ENCODE results near the gene IGSF6.
A peak's percentile ranks its signal among the peaks of the same experiment; 100 is the strongest.

Gene IGSF6

DNA sequence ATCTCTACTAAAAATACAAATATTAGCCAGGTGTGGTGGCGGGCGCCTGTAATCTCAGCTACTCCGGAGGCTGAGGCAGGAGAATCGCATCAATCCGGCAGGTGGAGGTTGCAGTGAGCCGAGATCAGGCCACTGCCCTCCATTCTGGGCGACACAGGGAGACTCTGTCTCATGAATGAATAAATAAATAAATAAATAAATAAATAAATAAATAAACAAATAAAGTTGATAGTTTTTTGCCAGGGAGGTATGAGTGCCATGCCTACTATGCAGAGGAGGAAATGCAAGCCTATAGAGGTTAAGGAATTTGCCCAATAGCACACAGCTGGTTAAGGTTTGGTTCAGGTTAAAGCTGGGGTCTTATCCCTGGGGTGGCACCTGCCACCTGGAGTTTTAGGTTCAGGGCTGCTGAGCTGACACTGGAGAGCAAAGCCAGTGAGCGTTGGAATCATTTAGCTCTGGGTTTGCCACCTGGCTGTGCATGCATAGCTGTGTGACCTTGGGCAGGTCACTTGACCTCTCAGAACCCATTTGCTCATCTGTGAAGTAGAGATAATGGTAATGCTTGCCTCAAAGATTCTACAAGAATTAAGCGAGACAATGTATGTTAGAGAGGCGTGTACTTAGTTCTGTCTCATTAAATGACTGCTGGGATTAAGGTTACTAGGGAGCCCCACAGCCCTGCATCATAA is 12.5 kb upstream of the IGSF6 start:
- no peak for TF ChIP-seq CTCF (IDR thresholded peaks at IDR 0.05; ENCODE audit: low read depth, low read length, missing control alignments)
- no peak overlapping the region for H3K4me3 ChIP-seq (replicated peaks; ENCODE audit: low read depth, low read length)
- no peak for DNase-seq (ENCODE audit: extremely low read depth, low read depth)

DNA sequence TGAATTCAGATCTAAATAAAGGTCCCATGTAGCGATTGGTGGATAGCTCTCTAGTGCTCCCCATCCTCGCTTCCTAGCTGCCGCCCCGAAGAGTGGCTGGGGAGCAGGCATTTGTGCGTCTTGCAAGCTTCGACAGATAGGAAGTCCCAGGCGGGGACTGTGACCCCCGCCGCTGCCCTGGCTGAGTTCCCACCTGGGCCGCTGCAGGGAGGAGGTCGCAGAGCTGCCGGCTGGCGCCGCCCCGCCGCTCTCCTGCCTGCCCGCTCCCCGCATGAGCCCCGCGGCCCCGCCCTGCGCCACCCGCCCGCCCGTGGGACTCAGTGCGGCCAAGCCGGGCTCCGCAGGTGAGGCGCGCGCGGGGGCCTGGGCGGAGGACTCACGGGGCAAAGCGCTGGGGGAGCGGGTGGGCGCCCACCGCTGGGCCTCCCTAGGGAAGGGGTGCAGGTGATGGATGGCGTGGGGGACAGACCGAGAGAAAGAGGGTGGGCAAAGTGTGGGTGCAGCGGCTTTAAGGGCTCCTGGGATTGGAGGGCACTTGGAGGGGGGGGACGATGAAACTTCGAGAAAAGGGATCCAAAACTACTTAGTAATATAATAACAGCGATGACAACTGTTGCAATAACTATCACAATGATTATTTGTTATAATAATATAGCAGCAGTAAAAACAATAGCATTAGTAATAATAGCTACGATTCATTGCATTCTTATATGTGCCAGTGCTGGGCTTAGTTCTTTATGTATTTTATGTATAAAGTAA is 11.7 kb upstream of the IGSF6 start, which contains the start of gene OTOA:
Gene OTOA, plus strand, starts transcription at position 80 of the 759 bp plus-strand sequence. CDS start 14,547 bp downstream, outside the sequence.
- no peak within 1 kb of the TSS for H3K4me3 ChIP-seq (replicated peaks; ENCODE audit: low read depth, low read length)
- TF ChIP-seq CTCF (IDR thresholded peaks at IDR 0.05; ENCODE audit: low read depth, low read length, missing control alignments) = no peak
- no peak for DNase-seq (ENCODE audit: extremely low read depth, low read depth)

GRCh38 chr16:21659124-21659523 is 6.7 kb upstream of the IGSF6 start:
- no peak for DNase-seq (ENCODE audit: extremely low read depth, low read depth)
- H3K4me3 ChIP-seq (replicated peaks; ENCODE audit: low read depth, low read length) = no peak overlapping the region

DNA sequence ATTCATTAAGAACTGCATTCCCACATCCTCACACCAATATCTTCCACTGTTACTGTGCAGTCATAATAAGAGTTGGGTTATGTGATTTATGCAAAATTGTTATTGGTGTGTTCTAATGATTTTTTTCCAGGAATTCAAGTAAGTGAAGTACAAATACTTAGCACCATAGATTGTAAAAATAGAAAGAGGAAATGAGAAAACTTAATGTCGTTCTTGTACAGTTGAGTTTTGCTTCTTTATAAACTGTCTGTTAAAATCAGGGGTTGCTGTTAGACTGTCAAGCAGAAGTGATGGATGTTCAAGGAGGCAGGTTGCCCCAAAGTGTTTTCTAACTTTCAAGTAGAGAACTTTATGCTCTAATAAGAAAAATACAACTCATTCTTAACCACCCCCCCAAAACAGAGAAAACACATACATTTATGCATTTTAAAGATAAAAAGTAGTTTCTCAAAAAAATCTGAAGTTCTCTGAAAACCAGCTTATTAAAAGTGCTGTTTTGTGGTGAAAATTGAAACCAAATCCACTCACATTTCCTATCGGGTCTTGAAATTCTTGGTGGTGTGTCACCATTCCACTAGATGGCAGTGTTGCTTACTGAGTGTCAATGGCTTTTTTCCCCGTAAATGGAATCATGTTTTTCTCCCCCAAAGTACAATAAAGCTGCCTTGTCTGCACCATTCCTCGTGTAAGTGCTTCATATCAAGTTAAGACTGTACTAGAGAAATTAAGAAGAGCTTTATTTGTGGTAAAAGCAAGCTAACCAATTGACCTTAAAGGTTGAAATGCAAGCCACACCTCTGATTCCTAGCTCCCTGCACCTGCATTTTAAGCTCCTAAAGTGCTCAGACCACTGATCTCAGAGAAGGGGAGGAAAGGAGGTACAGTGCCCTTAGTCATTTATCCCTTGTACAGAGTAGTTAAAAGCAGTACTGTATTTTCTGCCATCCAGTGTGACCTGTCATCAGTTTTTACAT is 4.7 kb upstream of the IGSF6 start:
- H3K4me3 ChIP-seq (replicated peaks; ENCODE audit: low read depth, low read length) = no peak overlapping the region
- DNase-seq (ENCODE audit: extremely low read depth, low read depth) = peak; percentile 48

More at GRCh38 chr16:21659124-21659523, 6.7 kb upstream of the IGSF6 start:
- TF ChIP-seq CTCF (IDR thresholded peaks at IDR 0.05; ENCODE audit: low read depth, low read length, missing control alignments) = no peak

GRCh38 chr16:21654881-21655280 is 2.5 kb upstream of the IGSF6 start:
- no peak for TF ChIP-seq CTCF (IDR thresholded peaks at IDR 0.05; ENCODE audit: low read depth, low read length, missing control alignments)
- no peak for DNase-seq (ENCODE audit: extremely low read depth, low read depth)
- H3K4me3 ChIP-seq (replicated peaks; ENCODE audit: low read depth, low read length) = no peak overlapping the region

More for the DNA sequence above, 4.7 kb upstream of the IGSF6 start:
- TF ChIP-seq CTCF (IDR thresholded peaks at IDR 0.05; ENCODE audit: low read depth, low read length, missing control alignments) = peak; percentile 77

GRCh38 chr16:21654466-21654865 is 2.1 kb upstream of the IGSF6 start:
- TF ChIP-seq CTCF (IDR thresholded peaks at IDR 0.05; ENCODE audit: low read depth, low read length, missing control alignments) = no peak
- H3K4me3 ChIP-seq (replicated peaks; ENCODE audit: low read depth, low read length) = no peak overlapping the region
- no peak for DNase-seq (ENCODE audit: extremely low read depth, low read depth)
